ENCODE measurements around the gene ZSWIM9. TPM values are rescaled to one million over a fixed set of nuclear protein-coding genes. Genes with fewer than 3 reads are reported as not detected.

ZSWIM9 gene
- total RNA-seq, 1 experiment from 2014 or later, result 6.8 TPM

DNA sequence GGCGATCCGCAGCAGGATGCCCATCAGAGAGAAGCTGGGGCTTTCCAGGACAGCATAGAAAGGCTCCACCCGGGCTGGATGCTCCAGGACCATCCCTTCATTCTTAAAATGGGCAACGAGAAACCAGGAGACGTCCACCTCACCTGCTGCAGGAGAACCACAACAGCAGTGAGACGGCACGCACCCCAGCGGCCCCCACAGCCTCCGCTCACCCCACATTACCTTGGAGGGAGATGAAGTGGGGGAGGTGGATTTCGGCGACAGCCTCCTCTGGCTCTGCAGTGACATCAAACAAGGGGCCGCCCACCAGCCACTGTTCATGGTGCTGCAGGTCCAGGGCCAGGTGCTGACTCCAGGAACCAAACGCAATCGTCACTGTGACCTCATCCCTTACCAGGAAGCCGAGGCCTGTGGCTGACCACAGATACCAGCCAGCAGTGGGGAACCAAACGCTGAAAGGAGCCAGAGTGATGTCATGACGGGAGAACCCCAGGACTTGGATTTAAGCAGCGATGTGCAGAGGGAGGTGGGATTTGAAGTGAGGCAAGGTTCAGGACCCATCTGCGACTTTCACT is 60.2 kb downstream of the ZSWIM9 start:
- H3K9me3 ChIP-seq (ENCODE audit: control insufficient read depth, insufficient read depth, low read depth, low read length), result no peaks in the 10 kb centered on the region
- intact Hi-C loops (cut with micrococcal nuclease; ENCODE audit: unreplicated experiment), result no loop called here
- no peak for DNase-seq (ENCODE audit: low read depth, low spot score)
- POLR2A ChIA-PET, result no interaction called here
- BruUV-seq (replicated peaks), result no TSS peak
- no peak for ATAC-seq
- in situ Hi-C loops (cut with HindIII; ENCODE audit: low pct_unique_long_range_greater_than_20kb, low sequenced_read_pairs), result no loop called here
- no peaks in the 10 kb centered on the region for H3K36me3 ChIP-seq (ENCODE audit: control insufficient read depth, insufficient read depth, low read length)
- H3K27ac ChIP-seq (ENCODE audit: low read length), result no peak overlapping the region
- H3K4me3 ChIP-seq (ENCODE audit: low read depth in 2 of 2, low read length in 2 of 2), result no peak overlapping the region
- H3K4me1 ChIP-seq (ENCODE audit: control insufficient read depth, insufficient read depth, low read length), result no peaks in the 10 kb centered on the region
- no peaks in the 10 kb centered on the region for H3K27me3 ChIP-seq (ENCODE audit: control insufficient read depth, insufficient read depth, low read length)
- no peak for TF ChIP-seq POLR2AphosphoS5 (IDR thresholded peaks at IDR 0.05; ENCODE audit: low read depth, low read length)
- TF ChIP-seq, protein P1, sequence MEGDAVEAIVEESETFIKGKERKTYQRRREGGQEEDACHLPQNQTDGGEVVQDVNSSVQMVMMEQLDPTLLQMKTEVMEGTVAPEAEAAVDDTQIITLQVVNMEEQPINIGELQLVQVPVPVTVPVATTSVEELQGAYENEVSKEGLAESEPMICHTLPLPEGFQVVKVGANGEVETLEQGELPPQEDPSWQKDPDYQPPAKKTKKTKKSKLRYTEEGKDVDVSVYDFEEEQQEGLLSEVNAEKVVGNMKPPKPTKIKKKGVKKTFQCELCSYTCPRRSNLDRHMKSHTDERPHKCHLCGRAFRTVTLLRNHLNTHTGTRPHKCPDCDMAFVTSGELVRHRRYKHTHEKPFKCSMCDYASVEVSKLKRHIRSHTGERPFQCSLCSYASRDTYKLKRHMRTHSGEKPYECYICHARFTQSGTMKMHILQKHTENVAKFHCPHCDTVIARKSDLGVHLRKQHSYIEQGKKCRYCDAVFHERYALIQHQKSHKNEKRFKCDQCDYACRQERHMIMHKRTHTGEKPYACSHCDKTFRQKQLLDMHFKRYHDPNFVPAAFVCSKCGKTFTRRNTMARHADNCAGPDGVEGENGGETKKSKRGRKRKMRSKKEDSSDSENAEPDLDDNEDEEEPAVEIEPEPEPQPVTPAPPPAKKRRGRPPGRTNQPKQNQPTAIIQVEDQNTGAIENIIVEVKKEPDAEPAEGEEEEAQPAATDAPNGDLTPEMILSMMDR (IDR thresholded peaks at IDR 0.05), result no peak
- TF ChIP-seq SIN3A (IDR thresholded peaks at IDR 0.05; ENCODE audit: borderline replicate concordance, insufficient read depth, low read depth, low read length), result no peak
- no peak for TF ChIP-seq TCF7L2 (IDR thresholded peaks at IDR 0.05; ENCODE audit: low read depth, low read length)
- TF ChIP-seq, protein P2, sequence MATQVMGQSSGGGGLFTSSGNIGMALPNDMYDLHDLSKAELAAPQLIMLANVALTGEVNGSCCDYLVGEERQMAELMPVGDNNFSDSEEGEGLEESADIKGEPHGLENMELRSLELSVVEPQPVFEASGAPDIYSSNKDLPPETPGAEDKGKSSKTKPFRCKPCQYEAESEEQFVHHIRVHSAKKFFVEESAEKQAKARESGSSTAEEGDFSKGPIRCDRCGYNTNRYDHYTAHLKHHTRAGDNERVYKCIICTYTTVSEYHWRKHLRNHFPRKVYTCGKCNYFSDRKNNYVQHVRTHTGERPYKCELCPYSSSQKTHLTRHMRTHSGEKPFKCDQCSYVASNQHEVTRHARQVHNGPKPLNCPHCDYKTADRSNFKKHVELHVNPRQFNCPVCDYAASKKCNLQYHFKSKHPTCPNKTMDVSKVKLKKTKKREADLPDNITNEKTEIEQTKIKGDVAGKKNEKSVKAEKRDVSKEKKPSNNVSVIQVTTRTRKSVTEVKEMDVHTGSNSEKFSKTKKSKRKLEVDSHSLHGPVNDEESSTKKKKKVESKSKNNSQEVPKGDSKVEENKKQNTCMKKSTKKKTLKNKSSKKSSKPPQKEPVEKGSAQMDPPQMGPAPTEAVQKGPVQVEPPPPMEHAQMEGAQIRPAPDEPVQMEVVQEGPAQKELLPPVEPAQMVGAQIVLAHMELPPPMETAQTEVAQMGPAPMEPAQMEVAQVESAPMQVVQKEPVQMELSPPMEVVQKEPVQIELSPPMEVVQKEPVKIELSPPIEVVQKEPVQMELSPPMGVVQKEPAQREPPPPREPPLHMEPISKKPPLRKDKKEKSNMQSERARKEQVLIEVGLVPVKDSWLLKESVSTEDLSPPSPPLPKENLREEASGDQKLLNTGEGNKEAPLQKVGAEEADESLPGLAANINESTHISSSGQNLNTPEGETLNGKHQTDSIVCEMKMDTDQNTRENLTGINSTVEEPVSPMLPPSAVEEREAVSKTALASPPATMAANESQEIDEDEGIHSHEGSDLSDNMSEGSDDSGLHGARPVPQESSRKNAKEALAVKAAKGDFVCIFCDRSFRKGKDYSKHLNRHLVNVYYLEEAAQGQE (IDR thresholded peaks at IDR 0.05; ENCODE audit: insufficient read depth in 1 of 2, low read depth in 2 of 2, low read length in 1 of 2), result no peak
- CTCF ChIA-PET, result no interaction called here

DNA sequence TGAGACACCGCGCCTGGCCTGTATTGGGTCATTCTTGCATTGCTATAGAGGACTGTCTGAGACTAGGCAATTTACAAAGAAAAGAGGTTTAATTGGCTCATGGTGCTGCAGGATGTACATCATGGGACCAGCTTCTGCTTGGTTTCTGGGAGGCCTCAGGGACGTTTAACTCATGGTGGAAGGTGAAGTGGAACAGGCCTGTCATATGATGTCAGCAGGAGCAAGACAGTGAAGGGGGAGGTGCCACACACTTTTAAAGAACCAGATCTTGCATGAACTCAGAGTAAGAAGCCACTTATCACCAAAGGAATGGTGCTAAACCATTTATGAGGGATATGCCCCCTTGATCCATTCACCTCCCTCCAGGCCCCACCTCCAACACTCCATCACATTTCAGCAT is 66.6 kb downstream of the ZSWIM9 start:
- Histone ChIP-seq H3K27ac (ENCODE audit: low read length) (no peak overlapping the region), H3K36me3 (ENCODE audit: control insufficient read depth, insufficient read depth, low read length) (no peaks in the 10 kb centered on the region), H3K27me3 (ENCODE audit: control insufficient read depth, insufficient read depth, low read length) (no peaks in the 10 kb centered on the region), H3K9me3 (ENCODE audit: control insufficient read depth, insufficient read depth, low read depth, low read length) (no peaks in the 10 kb centered on the region), H3K4me1 (ENCODE audit: control insufficient read depth, insufficient read depth, low read length) (no peaks in the 10 kb centered on the region), H3K4me3 (ENCODE audit: low read depth in 2 of 2, low read length in 2 of 2) (no peak overlapping the region)
- in situ Hi-C loops (cut with HindIII; ENCODE audit: low pct_unique_long_range_greater_than_20kb, low sequenced_read_pairs), result no loop called here
- ATAC-seq (no peak), DNase-seq (ENCODE audit: low read depth, low spot score) (no peak)
- TF ChIP-seq, protein P2 (IDR thresholded peaks at IDR 0.05; ENCODE audit: insufficient read depth in 1 of 2, low read depth in 2 of 2, low read length in 1 of 2), result no peak
- TF ChIP-seq, protein P1 (IDR thresholded peaks at IDR 0.05), result no peak
- TF ChIP-seq TCF7L2 (IDR thresholded peaks at IDR 0.05; ENCODE audit: low read depth, low read length) (no peak), SIN3A (IDR thresholded peaks at IDR 0.05; ENCODE audit: borderline replicate concordance, insufficient read depth, low read depth, low read length) (no peak), POLR2AphosphoS5 (IDR thresholded peaks at IDR 0.05; ENCODE audit: low read depth, low read length) (no peak)
- BruUV-seq (replicated peaks), result no TSS peak
- ChIA-PET CTCF (no interaction called here), POLR2A (no interaction called here)
- intact Hi-C loops (cut with micrococcal nuclease; ENCODE audit: unreplicated experiment), result no loop called here
